ENCODE data around the gene NUP98.

GRCh38 chr11:3838504-3838903 is 41.1 kb upstream of the NUP98 start:
- no peak for TF ChIP-seq ZNF175 (tag by site-specific recombination; IDR thresholded peaks at IDR 0.05)
- TF ChIP-seq ZNF132 (tag by site-specific recombination; IDR thresholded peaks at IDR 0.05; ENCODE audit: borderline replicate concordance): no peak

Data from HEK293 (cell line).